GM10266 (cell line): ENCODE data around the gene FSD2.
A peak's percentile ranks its signal among the peaks of the same experiment; 100 is the strongest.

Experiments used
- DNase-seq: peaks from one replicate; pipeline ENCODE4 v3.0.0; 2012; ENCODE audit errors: extremely low spot score
- TF ChIP-seq, protein P1 (sequence below): IDR thresholded peaks from 2 replicates; pipeline ENCODE4 v1.5.1; 2012; ENCODE audit warnings: mild to moderate bottlenecking, low read depth; ENCODE audit not compliant: control insufficient read depth, insufficient read depth; ENCODE audit errors: missing control alignments

Gene FSD2

GRCh38 chr15:82849556-82850512, 44.0 kb upstream of the FSD2 start:
- TF ChIP-seq, protein P1, sequence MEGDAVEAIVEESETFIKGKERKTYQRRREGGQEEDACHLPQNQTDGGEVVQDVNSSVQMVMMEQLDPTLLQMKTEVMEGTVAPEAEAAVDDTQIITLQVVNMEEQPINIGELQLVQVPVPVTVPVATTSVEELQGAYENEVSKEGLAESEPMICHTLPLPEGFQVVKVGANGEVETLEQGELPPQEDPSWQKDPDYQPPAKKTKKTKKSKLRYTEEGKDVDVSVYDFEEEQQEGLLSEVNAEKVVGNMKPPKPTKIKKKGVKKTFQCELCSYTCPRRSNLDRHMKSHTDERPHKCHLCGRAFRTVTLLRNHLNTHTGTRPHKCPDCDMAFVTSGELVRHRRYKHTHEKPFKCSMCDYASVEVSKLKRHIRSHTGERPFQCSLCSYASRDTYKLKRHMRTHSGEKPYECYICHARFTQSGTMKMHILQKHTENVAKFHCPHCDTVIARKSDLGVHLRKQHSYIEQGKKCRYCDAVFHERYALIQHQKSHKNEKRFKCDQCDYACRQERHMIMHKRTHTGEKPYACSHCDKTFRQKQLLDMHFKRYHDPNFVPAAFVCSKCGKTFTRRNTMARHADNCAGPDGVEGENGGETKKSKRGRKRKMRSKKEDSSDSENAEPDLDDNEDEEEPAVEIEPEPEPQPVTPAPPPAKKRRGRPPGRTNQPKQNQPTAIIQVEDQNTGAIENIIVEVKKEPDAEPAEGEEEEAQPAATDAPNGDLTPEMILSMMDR, result peak; percentile 76
- peak; percentile 79 for DNase-seq

DNA sequence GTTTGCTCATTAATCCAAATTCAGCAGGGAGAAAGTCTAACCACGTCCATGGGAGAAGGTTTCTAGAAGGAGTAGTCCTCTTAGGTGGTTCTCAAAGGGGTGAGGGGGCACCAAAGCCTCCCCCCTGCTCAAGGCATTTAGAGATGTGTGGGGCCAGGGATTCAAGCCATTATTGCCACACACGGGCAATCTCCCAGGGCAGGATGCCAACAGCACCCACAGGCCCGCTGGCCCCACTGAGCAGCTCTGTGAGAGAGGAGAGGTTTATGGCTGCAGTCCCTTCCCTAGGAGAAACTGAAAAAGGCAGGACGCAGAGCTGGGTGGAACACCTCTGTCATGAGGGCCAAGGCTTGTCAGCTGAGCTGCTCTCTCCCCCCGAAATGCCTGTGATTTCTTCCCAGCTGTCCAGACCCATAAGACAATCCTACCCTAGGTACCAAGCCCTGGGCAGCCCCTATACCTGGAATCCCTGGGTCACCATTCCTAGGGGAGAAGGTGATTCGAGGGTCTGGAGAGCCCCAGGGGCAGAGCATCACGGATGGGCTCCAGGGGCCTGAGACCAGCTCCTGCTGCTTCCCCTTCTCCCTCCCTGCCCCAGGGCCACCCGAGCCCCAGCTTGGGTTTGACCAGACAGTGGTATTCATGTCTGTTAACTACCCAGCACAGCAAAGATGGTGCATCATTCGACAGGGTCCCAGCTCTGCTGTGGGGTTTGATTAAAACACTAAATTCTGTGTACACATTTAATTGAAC, 42.5 kb upstream of the FSD2 start:
- TF ChIP-seq, protein P1, result no peak
- no peak for DNase-seq

DNA sequence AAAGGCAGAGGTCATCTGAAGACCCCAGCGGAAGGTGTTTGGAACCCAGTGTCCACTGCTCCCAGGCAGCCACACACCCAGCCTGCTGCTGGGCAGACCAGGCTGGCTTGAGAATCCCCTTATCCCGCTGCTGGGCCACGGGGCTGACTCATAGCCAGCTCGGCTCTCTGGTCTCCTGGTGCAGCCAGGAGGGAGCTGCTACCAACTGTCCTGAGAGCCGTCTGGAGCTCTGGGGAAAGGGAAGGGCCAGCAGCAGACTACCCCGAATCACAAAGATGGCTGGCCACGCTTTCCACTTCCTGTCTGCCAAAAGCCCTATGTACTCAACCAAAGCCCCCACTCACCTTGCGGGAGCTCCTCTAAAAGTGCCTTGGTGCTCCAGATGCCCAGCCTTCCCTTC, 41.8 kb upstream of the FSD2 start:
- no peak for DNase-seq
- TF ChIP-seq, protein P1, result no peak

DNA sequence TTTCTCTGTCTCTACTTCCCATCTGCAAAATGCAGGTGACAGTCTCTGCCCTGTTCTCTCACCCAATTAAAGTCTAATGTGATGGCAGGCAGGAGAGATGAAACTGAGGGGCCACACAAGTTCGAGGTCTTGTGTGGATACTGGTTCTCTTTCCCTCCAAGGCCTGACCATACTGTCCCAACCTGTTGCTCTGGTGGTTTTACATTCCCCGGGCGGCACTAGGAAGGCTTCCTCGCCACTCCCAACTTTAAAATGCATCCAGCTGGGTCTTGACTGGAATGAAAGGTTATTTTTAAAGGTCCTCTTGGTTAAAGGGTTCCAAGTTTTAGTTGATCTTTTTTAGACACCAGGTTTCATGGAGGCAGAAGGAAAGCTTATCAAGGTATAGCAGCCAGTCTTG, 40.8 kb upstream of the FSD2 start:
- TF ChIP-seq, protein P1, result no peak
- no peak for DNase-seq

DNA sequence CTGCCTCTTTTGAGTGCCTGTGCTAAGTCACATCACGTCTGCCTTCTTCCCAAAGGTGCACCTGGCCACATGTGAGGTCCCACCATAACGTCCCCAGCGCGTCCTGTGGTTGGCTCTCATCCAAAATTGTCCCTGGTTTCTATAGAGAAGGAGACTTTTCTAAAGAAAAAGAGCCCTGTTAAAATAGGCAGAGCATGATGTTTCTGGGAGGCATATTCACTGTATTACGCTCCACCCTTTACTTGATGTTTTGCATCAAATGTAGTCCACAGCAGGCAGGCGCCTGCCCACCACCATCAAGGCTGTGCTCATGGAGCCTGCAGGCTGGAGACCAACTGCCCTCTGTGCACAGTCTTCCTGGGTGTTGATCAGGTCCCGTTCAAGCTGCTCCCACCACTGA, 39.8 kb upstream of the FSD2 start:
- DNase-seq, result no peak
- TF ChIP-seq, protein P1, result no peak

DNA sequence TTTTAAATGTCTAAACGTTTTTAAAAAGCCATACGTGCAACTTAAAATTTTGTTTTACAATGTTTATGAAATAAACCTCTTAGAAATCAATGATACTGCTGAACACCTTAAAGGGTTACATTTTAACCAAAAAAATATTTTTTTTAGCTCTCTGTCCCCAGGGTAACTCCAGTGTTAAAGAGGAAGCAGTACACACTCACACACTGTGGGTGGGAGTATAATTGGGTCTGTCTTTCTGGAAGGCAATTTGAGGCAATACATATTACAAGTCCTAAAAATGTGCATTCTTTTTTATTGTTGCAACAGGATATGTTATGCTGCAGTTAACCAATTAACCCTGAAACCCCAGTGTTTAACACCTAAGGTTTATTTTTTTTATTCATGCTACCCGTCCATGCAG, 37.7 kb upstream of the FSD2 start:
- DNase-seq, result no peak
- TF ChIP-seq, protein P1, result no peak
